Fibroblast of lung (primary cell): ENCODE results near the gene DNMT3A. TPM values are rescaled to one million over a fixed set of nuclear protein-coding genes. Genes with fewer than 3 reads are reported as not detected.

Source experiments
- DNase-seq, 2 donors: peaks; one replicate each; pipeline versions ENCODE4 v3.0.0 to v3.0.0-alpha.2; 2010; ENCODE audit warnings: low read depth in 2 of 2
- H2AFZ ChIP-seq: 2 replicates; pipeline ENCODE4 v1.5.1; 2012; ENCODE audit warnings: low read length, control low read depth, inconsistent platforms
- H3K27ac ChIP-seq: 2 replicates; pipeline ENCODE4 v1.5.1; 2011; ENCODE audit warnings: low read length, control low read depth; ENCODE audit not compliant: insufficient read depth
- H3K27me3 ChIP-seq: 2 replicates; pipeline ENCODE4 v1.5.1; 2011; ENCODE audit warnings: mild to moderate bottlenecking, low read length; ENCODE audit not compliant: control insufficient read depth, insufficient read depth
- H3K36me3 ChIP-seq: 2 replicates; pipeline ENCODE4 v1.5.1; 2011; ENCODE audit warnings: low read length; ENCODE audit not compliant: control insufficient read depth, insufficient read depth
- H3K4me1 ChIP-seq: 2 replicates; pipeline ENCODE4 v1.5.1; 2011; ENCODE audit warnings: low read length; ENCODE audit not compliant: control insufficient read depth, insufficient read depth; ENCODE audit errors: extremely low read depth
- H3K4me2 ChIP-seq: 2 replicates; pipeline ENCODE4 v1.5.1; 2011; ENCODE audit warnings: low read length, control low read depth; ENCODE audit not compliant: insufficient read depth; ENCODE audit errors: extremely low read depth
- H3K4me3 ChIP-seq, 4 experiments: fragments of 200-600 bp in 1 of 4; sonication (generic) in 1 of 4; replicated peaks in 1 of 4; 2 replicates each; pipeline ENCODE4 v1.5.1; 2011 to 2016; ENCODE audit warnings: low read length in 4 of 4, low read depth in 3 of 4, mild to moderate bottlenecking in 3 of 4, control low read depth in 2 of 4, inconsistent platforms in 1 of 4, mixed read lengths in 1 of 4; ENCODE audit not compliant: insufficient read depth in 1 of 4; ENCODE audit errors: control extremely low read depth in 1 of 4
- H3K79me2 ChIP-seq: 2 replicates; pipeline ENCODE4 v1.5.1; 2012; ENCODE audit warnings: mild to moderate bottlenecking, low read length, inconsistent platforms; ENCODE audit not compliant: control insufficient read depth, insufficient read depth
- H3K9ac ChIP-seq: 2 replicates; pipeline ENCODE4 v1.5.1; 2011; ENCODE audit warnings: mild to moderate bottlenecking, low read length, control low read depth; ENCODE audit not compliant: insufficient read depth
- H3K9me3 ChIP-seq: 2 replicates; pipeline ENCODE4 v1.5.1; 2012; ENCODE audit warnings: low read depth, low read length; ENCODE audit not compliant: control insufficient read depth, insufficient read depth
- H4K20me1 ChIP-seq: 2 replicates; pipeline ENCODE4 v1.5.1; 2011; ENCODE audit warnings: low read length; ENCODE audit not compliant: control insufficient read depth, insufficient read depth; ENCODE audit errors: extremely low read depth
- CTCF ChIP-seq, 2 donors: IDR thresholded peaks in 1 of 2; conservative IDR thresholded peaks in 1 of 2; 1 replicate in 1 of 2; 2 replicates in 1 of 2; pipeline ENCODE4 v1.5.1; 2011 to 2012; ENCODE audit warnings: low read length in 2 of 2, control low read depth in 1 of 2, inconsistent platforms in 1 of 2, low read depth in 1 of 2, mild to moderate bottlenecking in 1 of 2
- EZH2 ChIP-seq: IDR thresholded peaks from 2 replicates; pipeline ENCODE4 v1.5.1; 2012; ENCODE audit warnings: low read length, control low read depth, mild to moderate bottlenecking; ENCODE audit errors: missing control alignments
- polyA plus RNA-seq, 2 donors: library from polyadenylated mRNA; depleted of rRNA in 1 of 2; stranded (reverse) in 1 of 2; unstranded in 1 of 2; fragments of >200 nt; gene quantifications; 2 replicates each; pipeline ENCODE4 v1.2.1, GENCODE V29; 2011 to 2012; ENCODE audit warnings: missing spikeins in 1 of 2
- total RNA-seq: library from RNA; depleted of rRNA; stranded (reverse); fragments of >200 nt; gene quantifications from 2 replicates; pipeline ENCODE4 v1.2.1, GENCODE V29; 2014

Gene DNMT3A
- total and polyA plus RNA-seq, 2 donors (not counting 1 experiment from before 2014, with no cell fraction given), result 3.6 to 19.7 TPM

- peaks cover 4% of the 10 kb centered on the region for H3K36me3 ChIP-seq
- DNase-seq, result no peak
- TF ChIP-seq CTCF (conservative IDR thresholded peaks at IDR 0.05 in 1 of 2, IDR thresholded peaks at IDR 0.05 in 1 of 2; ENCODE audit: low read depth in 1 of 2, low read length in 2 of 2) (no peak), EZH2 (no peak)
- no peaks in the 10 kb centered on the region for H3K9me3 ChIP-seq
- H3K4me3 ChIP-seq, result no peak overlapping the region
- no peaks in the 10 kb centered on the region for H3K79me2 ChIP-seq
- H2AFZ ChIP-seq, result no peak overlapping the region
- no peaks in the 10 kb centered on the region for H3K4me1 ChIP-seq
- H3K27ac ChIP-seq, result no peak overlapping the region
- no peaks in the 10 kb centered on the region for H3K27me3 ChIP-seq
- no peaks in the 10 kb centered on the region for H4K20me1 ChIP-seq
- no peak overlapping the region for H3K9ac ChIP-seq
- H3K4me2 ChIP-seq, result no peak overlapping the region
Measured at GRCh38 chr2:25310965-25311864, 30.5 kb downstream of the DNMT3A start.

GRCh38 chr2:25310709-25310964, 31.1 kb downstream of the DNMT3A start:
- DNase-seq, result no peak
- Histone ChIP-seq H3K4me2 (no peak overlapping the region), H3K9ac (no peak overlapping the region), H3K4me1 (no peaks in the 10 kb centered on the region), H3K9me3 (no peaks in the 10 kb centered on the region), H3K4me3 (no peak overlapping the region), H3K79me2 (no peaks in the 10 kb centered on the region), H3K27me3 (no peaks in the 10 kb centered on the region), H4K20me1 (no peaks in the 10 kb centered on the region), H2AFZ (no peak overlapping the region), H3K36me3 (peaks cover 4% of the 10 kb centered on the region), H3K27ac (no peak overlapping the region)
- TF ChIP-seq CTCF (conservative IDR thresholded peaks at IDR 0.05 in 1 of 2, IDR thresholded peaks at IDR 0.05 in 1 of 2; ENCODE audit: low read depth in 1 of 2, low read length in 2 of 2), result no peak
- no peak for TF ChIP-seq EZH2

GRCh38 chr2:25309402-25309801, 32.3 kb downstream of the DNMT3A start:
- H3K4me1 ChIP-seq, result no peaks in the 10 kb centered on the region
- no peak overlapping the region for H3K27ac ChIP-seq
- H3K9me3 ChIP-seq, result no peaks in the 10 kb centered on the region
- TF ChIP-seq CTCF (conservative IDR thresholded peaks at IDR 0.05 in 1 of 2, IDR thresholded peaks at IDR 0.05 in 1 of 2; ENCODE audit: low read depth in 1 of 2, low read length in 2 of 2) (peak; percentile 29 to 49), EZH2 (no peak)
- H3K36me3 ChIP-seq, result peaks cover 4% of the 10 kb centered on the region
- H3K4me2 ChIP-seq, result no peak overlapping the region
- H2AFZ ChIP-seq, result no peak overlapping the region
- no peaks in the 10 kb centered on the region for H3K79me2 ChIP-seq
- no peaks in the 10 kb centered on the region for H3K27me3 ChIP-seq
- DNase-seq, result peak; percentile 35 to 65
- no peak overlapping the region for H3K4me3 ChIP-seq
- no peak overlapping the region for H3K9ac ChIP-seq
- no peaks in the 10 kb centered on the region for H4K20me1 ChIP-seq
